Astrocyte (in vitro differentiated cells and primary cell): ENCODE results near the gene FBXL19. TPM values are rescaled to one million over a fixed set of nuclear protein-coding genes. Genes with fewer than 3 reads are reported as not detected.

Experiments used
- DNase-seq: peaks from one replicate; pipeline ENCODE4 v3.0.0-alpha.2; 2010; ENCODE audit warnings: low read depth
- FAIRE-seq: peaks from 2 replicates; lab custom pipeline; 2011; peaks lifted over from hg19 to GRCh38; lab: Jason Lieb, UNC
- H2AFZ ChIP-seq: 2 replicates; pipeline ENCODE4 v1.6.0; 2012; ENCODE audit warnings: low read depth, low read length, inconsistent platforms
- H3K27ac ChIP-seq: 2 replicates; pipeline ENCODE4 v1.5.1; 2011; ENCODE audit warnings: low read depth, low read length, inconsistent platforms
- H3K27me3 ChIP-seq: 2 replicates; pipeline ENCODE4 v1.6.0; 2011; ENCODE audit warnings: low read length, inconsistent platforms; ENCODE audit not compliant: insufficient read depth
- H3K36me3 ChIP-seq: 2 replicates; pipeline ENCODE4 v1.5.1; 2011; ENCODE audit warnings: low read length, inconsistent platforms; ENCODE audit not compliant: insufficient read depth
- H3K4me1 ChIP-seq: 2 replicates; pipeline ENCODE4 v1.5.1; 2011; ENCODE audit warnings: low read length, inconsistent platforms; ENCODE audit not compliant: insufficient read depth
- H3K4me2 ChIP-seq: 2 replicates; pipeline ENCODE4 v1.6.0; 2012; ENCODE audit warnings: low read length, inconsistent platforms
- H3K4me3 ChIP-seq: 2 replicates; pipeline ENCODE4 v1.5.1; 2011; ENCODE audit warnings: low read depth, mild to moderate bottlenecking, low read length, inconsistent platforms; ENCODE audit not compliant: insufficient read depth
- H3K79me2 ChIP-seq: 2 replicates; pipeline ENCODE4 v1.6.0; 2012; ENCODE audit warnings: mild to moderate bottlenecking, low read length, inconsistent platforms; ENCODE audit not compliant: insufficient read depth
- H3K9ac ChIP-seq: 2 replicates; pipeline ENCODE4 v1.6.0; 2012; ENCODE audit warnings: mild to moderate bottlenecking, low read length, inconsistent platforms
- H3K9me3 ChIP-seq: 2 replicates; pipeline ENCODE4 v1.5.1; 2012; ENCODE audit warnings: low read depth, mild to moderate bottlenecking, low read length, inconsistent platforms; ENCODE audit not compliant: insufficient read depth
- H4K20me1 ChIP-seq: 2 replicates; pipeline ENCODE4 v1.6.0; 2012; ENCODE audit warnings: low read length, inconsistent platforms; ENCODE audit not compliant: insufficient read depth
- H3K27ac Mint-ChIP-seq: one replicate; pipeline ENCODE4 v1.8.0; 2021; ENCODE audit warnings: mild to moderate bottlenecking, mixed read lengths; ENCODE audit not compliant: unreplicated experiment
- H3K27me3 Mint-ChIP-seq: one replicate; pipeline ENCODE4 v1.8.0; 2021; ENCODE audit warnings: low read depth, mixed read lengths; ENCODE audit not compliant: unreplicated experiment
- H3K36me3 Mint-ChIP-seq: one replicate; pipeline ENCODE4 v1.8.0; 2021; ENCODE audit warnings: low read depth, mixed read lengths; ENCODE audit not compliant: unreplicated experiment
- H3K4me1 Mint-ChIP-seq: one replicate; pipeline ENCODE4 v1.8.0; 2021; ENCODE audit warnings: low read depth, mixed read lengths; ENCODE audit not compliant: unreplicated experiment
- H3K4me3 Mint-ChIP-seq: one replicate; pipeline ENCODE4 v1.8.0; 2021; ENCODE audit warnings: mild to moderate bottlenecking, moderate library complexity, mixed read lengths; ENCODE audit not compliant: unreplicated experiment
- H3K9me3 Mint-ChIP-seq: one replicate; pipeline ENCODE4 v1.8.0; 2021; ENCODE audit warnings: mild to moderate bottlenecking, mixed read lengths; ENCODE audit not compliant: unreplicated experiment
- CTCF ChIP-seq: IDR thresholded peaks from 2 replicates; pipeline ENCODE4 v1.5.1; 2011; ENCODE audit warnings: low read depth, mild to moderate bottlenecking, inconsistent platforms, low read length, moderate library complexity; ENCODE audit not compliant: insufficient read depth
- EZH2 ChIP-seq: IDR thresholded peaks from 2 replicates; pipeline ENCODE4 v1.6.1; 2012; ENCODE audit warnings: mild to moderate bottlenecking, low read length, inconsistent platforms; ENCODE audit not compliant: insufficient read depth
- total RNA-seq: library from RNA; stranded (reverse); gene quantifications from 2 replicates; pipeline ENCODE4 v1.2.1, GENCODE V29; 2021

FBXL19 gene
- total RNA-seq, 1 donor from 2014 or later: 42.5 TPM

- H3K36me3 ChIP-seq: peaks cover 14% of the 10 kb centered on the region
- H3K36me3 Mint-ChIP-seq: peaks cover 17% of the 10 kb centered on the region
- no peak for FAIRE-seq
- peaks cover 4% of the 10 kb centered on the region for H3K4me1 Mint-ChIP-seq
- H3K27me3 ChIP-seq: no peaks in the 10 kb centered on the region
- no peak overlapping the region for H3K4me3 ChIP-seq
- H3K4me3 Mint-ChIP-seq: no peak overlapping the region
- no peak overlapping the region for H2AFZ ChIP-seq
- H3K4me2 ChIP-seq: no peak overlapping the region
- TF ChIP-seq EZH2: no peak
- H3K4me1 ChIP-seq: peaks cover 4% of the 10 kb centered on the region
- DNase-seq: no peak
- H3K27me3 Mint-ChIP-seq: no peaks in the 10 kb centered on the region
- H3K27ac ChIP-seq: no peak overlapping the region
- no peak overlapping the region for H3K27ac Mint-ChIP-seq
- H3K9ac ChIP-seq: no peak overlapping the region
- H3K9me3 ChIP-seq: no peaks in the 10 kb centered on the region
- peaks cover 4% of the 10 kb centered on the region for H3K9me3 Mint-ChIP-seq
- H4K20me1 ChIP-seq: peaks cover 29% of the 10 kb centered on the region
- H3K79me2 ChIP-seq: no peaks in the 10 kb centered on the region
These were observed 57.1 kb downstream of the FBXL19 start for GRCh38 chr16:30980434-30980833.

GRCh38 chr16:30980959-30981358 lies 57.6 kb downstream of the FBXL19 start:
- no peak for DNase-seq
- Mint-ChIP-seq H3K27ac (peak overlapping the region; percentile 66), H3K36me3 (peaks cover 11% of the 10 kb centered on the region), H3K4me1 (peaks cover 7% of the 10 kb centered on the region), H3K9me3 (no peaks in the 10 kb centered on the region), H3K4me3 (no peak overlapping the region), H3K27me3 (no peaks in the 10 kb centered on the region)
- H3K4me3 ChIP-seq: no peak overlapping the region
- no peaks in the 10 kb centered on the region for H3K79me2 ChIP-seq
- H3K36me3 ChIP-seq: peaks cover 9% of the 10 kb centered on the region
- peaks cover 9% of the 10 kb centered on the region for H3K4me1 ChIP-seq
- no peak overlapping the region for H3K9ac ChIP-seq
- H3K27me3 ChIP-seq: no peaks in the 10 kb centered on the region
- H4K20me1 ChIP-seq: peaks cover 24% of the 10 kb centered on the region
- H3K4me2 ChIP-seq: no peak overlapping the region
- TF ChIP-seq CTCF (no peak), EZH2 (no peak)
- FAIRE-seq: no peak
- no peak overlapping the region for H2AFZ ChIP-seq
- no peak overlapping the region for H3K27ac ChIP-seq
- H3K9me3 ChIP-seq: no peaks in the 10 kb centered on the region

- peak overlapping the region; percentile 67 for H3K27ac Mint-ChIP-seq
- peaks cover 10% of the 10 kb centered on the region for H3K4me1 ChIP-seq
- no peaks in the 10 kb centered on the region for H3K27me3 Mint-ChIP-seq
- no peaks in the 10 kb centered on the region for H3K9me3 Mint-ChIP-seq
- no peaks in the 10 kb centered on the region for H3K79me2 ChIP-seq
- TF ChIP-seq EZH2: no peak
- H3K36me3 Mint-ChIP-seq: peaks cover 11% of the 10 kb centered on the region
- H3K27me3 ChIP-seq: no peaks in the 10 kb centered on the region
- no peaks in the 10 kb centered on the region for H3K9me3 ChIP-seq
- H3K4me3 ChIP-seq: no peak overlapping the region
- H3K4me3 Mint-ChIP-seq: no peak overlapping the region
- H3K9ac ChIP-seq: no peak overlapping the region
- H2AFZ ChIP-seq: no peak overlapping the region
- H4K20me1 ChIP-seq: peaks cover 9% of the 10 kb centered on the region
- H3K27ac ChIP-seq: no peak overlapping the region
- H3K4me1 Mint-ChIP-seq: peaks cover 7% of the 10 kb centered on the region
- no peak for DNase-seq
- H3K36me3 ChIP-seq: peaks cover 9% of the 10 kb centered on the region
- FAIRE-seq: no peak
- no peak overlapping the region for H3K4me2 ChIP-seq
These were observed 59.3 kb downstream of the FBXL19 start for GRCh38 chr16:30982548-30983288.
